GM23248 (cell line): ENCODE results near the gene PXT1. TPM values are rescaled to one million over a fixed set of nuclear protein-coding genes. Genes with fewer than 3 reads are reported as not detected.

ENCODE experiments used
- DNase-seq: peaks from one replicate; pipeline ENCODE4 v3.0.0-alpha.2; 2015
- H2AFZ ChIP-seq: fragments of 200-600 bp; sonication (generic); 2 replicates; pipeline ENCODE4 v1.6.1; 2016; ENCODE audit warnings: antibody characterized with exemption
- H3F3A ChIP-seq: fragments of 200-600 bp; sonication (generic); 2 replicates; pipeline ENCODE4 v1.6.1; 2016; ENCODE audit warnings: mild to moderate bottlenecking, antibody characterized with exemption, mixed run types; ENCODE audit not compliant: insufficient read depth
- H3K27ac ChIP-seq: fragments of 200-600 bp; sonication (generic); 2 replicates; pipeline ENCODE4 v1.5.1; 2016; ENCODE audit warnings: mild to moderate bottlenecking
- H3K27me3 ChIP-seq: fragments of 200-600 bp; sonication (generic); replicated peaks from 2 replicates; pipeline ENCODE4 v1.6.1; 2016; ENCODE audit warnings: mild to moderate bottlenecking; ENCODE audit not compliant: insufficient read depth
- H3K36me3 ChIP-seq: fragments of 200-600 bp; sonication (generic); 2 replicates; pipeline ENCODE4 v1.6.1; 2016; ENCODE audit warnings: low read depth, mild to moderate bottlenecking
- H3K4me1 ChIP-seq: fragments of 200-600 bp; sonication (generic); 2 replicates; pipeline ENCODE4 v1.6.1; 2016; ENCODE audit warnings: mild to moderate bottlenecking; ENCODE audit not compliant: insufficient read depth
- H3K4me2 ChIP-seq: fragments of 200-600 bp; sonication (generic); one replicate; pipeline ENCODE4 v1.6.1; 2016; ENCODE audit warnings: mild to moderate bottlenecking; ENCODE audit not compliant: unreplicated experiment
- H3K4me3 ChIP-seq: fragments of 200-600 bp; sonication (generic); 2 replicates; pipeline ENCODE4 v1.5.1; 2016; ENCODE audit warnings: mild to moderate bottlenecking
- H3K79me2 ChIP-seq: fragments of 200-600 bp; sonication (generic); 2 replicates; pipeline ENCODE4 v1.6.1; 2016; ENCODE audit warnings: mild to moderate bottlenecking; ENCODE audit not compliant: insufficient read depth
- H3K9ac ChIP-seq: fragments of 200-600 bp; sonication (generic); 2 replicates; pipeline ENCODE4 v1.6.1; 2016; ENCODE audit warnings: mild to moderate bottlenecking
- H3K9me2 ChIP-seq: fragments of 200-600 bp; sonication (generic); 2 replicates; pipeline ENCODE4 v1.6.1; 2016; ENCODE audit warnings: mixed run types, mild to moderate bottlenecking, moderate library complexity; ENCODE audit not compliant: insufficient read depth
- H3K9me3 ChIP-seq: fragments of 200-600 bp; sonication (generic); one replicate; pipeline ENCODE4 v1.6.1; 2017; ENCODE audit warnings: low read depth
- H4K20me1 ChIP-seq: fragments of 200-600 bp; sonication (generic); 2 replicates; pipeline ENCODE4 v1.6.0; 2016; ENCODE audit not compliant: insufficient read depth
- EZH2 ChIP-seq: fragments of 200-600 bp; sonication (generic); IDR thresholded peaks from 2 replicates; pipeline ENCODE4 v1.6.1; 2018; ENCODE audit warnings: antibody characterized with exemption, mild to moderate bottlenecking; ENCODE audit not compliant: insufficient read depth, poor library complexity, severe bottlenecking
- EZH2phosphoT487 ChIP-seq: fragments of 200-600 bp; sonication (generic); IDR thresholded peaks from 2 replicates; pipeline ENCODE4 v1.6.1; 2018; ENCODE audit warnings: antibody characterized with exemption, moderate library complexity, mild to moderate bottlenecking, low read depth; ENCODE audit not compliant: insufficient read depth
- WGBS, 2 experiments: methylation state at CpG; one replicate each; pipeline ENCODE4 v1.1.6; 2015 to 2017; ENCODE audit warnings: low lambda C conversion rate in 2 of 2, low coverage in 1 of 2; ENCODE audit errors: missing lambda C conversion rate in 2 of 2; 5-methylcytosine and 5-hydroxymethylcytosine counted together
- in situ Hi-C: fragments of 300-500 bp; cut with MboI; formaldehyde crosslinking; loops from 2 replicates; pipeline ENCODE4 v1.15.0; 2020
- polyA plus RNA-seq: library from polyadenylated mRNA; unstranded; fragments of >200 nt; fragmentation: Nextera tagmentation; extraction: Ambion mirVana; gene quantifications from 2 replicates; pipeline ENCODE4 v1.2.1, GENCODE V29; 2016
- total RNA-seq: library from RNA; depleted of rRNA; stranded (reverse); fragments of >200 nt; shearing (Covaris generic); gene quantifications from 2 replicates; pipeline ENCODE4 v1.2.3, GENCODE V29; 2014; rRNA removed

The PXT1 gene, protein sequence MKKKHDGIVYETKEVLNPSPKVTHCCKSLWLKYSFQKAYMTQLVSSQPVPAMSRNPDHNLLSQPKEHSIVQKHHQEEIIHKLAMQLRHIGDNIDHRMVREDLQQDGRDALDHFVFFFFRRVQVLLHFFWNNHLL
- total RNA-seq = not detected in 2 replicates
- not detected in 2 replicates for polyA plus RNA-seq

GRCh38 chr6:36442671-36443470, at the start of gene PXT1, which contains the start of gene KCTD20:
PXT1 (minus strand) TSS chr6:36442854; CDS start chr6:36426082, 16,772 bp downstream.
KCTD20 (plus strand) TSS chr6:36443000; CDS start chr6:36470098, 27,098 bp downstream.
- in situ Hi-C loops = no loop called here
- Histone ChIP-seq H3K4me1 (peaks cover 37% of the 10 kb centered on the region), H3K4me3 (peak within 1 kb of the TSS; percentile 87), H3K27me3 (no peaks in the 10 kb centered on the region), H3K79me2 (peaks cover 50% of the 10 kb centered on the region), H3K9me2 (no peaks in the 10 kb centered on the region), H3F3A (peaks cover 38% of the 10 kb centered on the region), H2AFZ (peak within 1 kb of the TSS; percentile 87), H3K4me2 (peak within 1 kb of the TSS; percentile 98), H3K36me3 (0 out of 2 replicates have a peak, but pooled peaks cover 9% of the 10 kb centered on the region), H4K20me1 (no peaks in the 10 kb centered on the region), H3K9ac (peak within 1 kb of the TSS; percentile 91), H3K9me3 (no peaks in the 10 kb centered on the region), H3K27ac (peak within 1 kb of the TSS; percentile 92)
- TF ChIP-seq EZH2 = no peak
- TF ChIP-seq EZH2phosphoT487 = no peak
- WGBS, 2 experiments = 1% methylated on average over 84 to 91 of the region's 91 CpGs
- DNase-seq = peak; percentile 95

GRCh38 chr6:36492092-36492491, 49.4 kb upstream of the PXT1 start:
- Histone ChIP-seq H4K20me1 (no peaks in the 10 kb centered on the region), H3K9me2 (no peaks in the 10 kb centered on the region), H3K4me3 (no peak overlapping the region), H3K9ac (no peak overlapping the region), H2AFZ (no peak overlapping the region), H3K27me3 (no peaks in the 10 kb centered on the region), H3K4me1 (peaks cover 13% of the 10 kb centered on the region), H3F3A (peaks cover 73% of the 10 kb centered on the region), H3K27ac (no peak overlapping the region), H3K9me3 (no peaks in the 10 kb centered on the region), H3K36me3 (peaks cover 48% of the 10 kb centered on the region), H3K4me2 (no peak overlapping the region), H3K79me2 (no peaks in the 10 kb centered on the region)
- no peak for DNase-seq
- in situ Hi-C loops = no loop called here
- TF ChIP-seq EZH2phosphoT487 (no peak), EZH2 (no peak)
- 80 to 86% methylated on average over 3 to 4 of the region's 4 CpGs for WGBS, 2 experiments

GRCh38 chr6:36491378-36491965, 48.8 kb upstream of the PXT1 start:
- Histone ChIP-seq H3K9me2 (no peaks in the 10 kb centered on the region), H3K36me3 (peaks cover 51% of the 10 kb centered on the region), H2AFZ (no peak overlapping the region), H3K27me3 (no peaks in the 10 kb centered on the region), H3K4me3 (no peak overlapping the region), H3K9me3 (no peaks in the 10 kb centered on the region), H3K79me2 (no peaks in the 10 kb centered on the region), H3K9ac (no peak overlapping the region), H4K20me1 (no peaks in the 10 kb centered on the region), H3K4me1 (peaks cover 13% of the 10 kb centered on the region), H3K27ac (no peak overlapping the region), H3K4me2 (no peak overlapping the region), H3F3A (peaks cover 79% of the 10 kb centered on the region)
- TF ChIP-seq EZH2 = no peak
- TF ChIP-seq EZH2phosphoT487 = no peak
- in situ Hi-C loops = no loop called here
- WGBS, 2 experiments = 89 to 93% methylated on average over 7 of the region's 7 CpGs
- DNase-seq = peak; percentile 38

DNA sequence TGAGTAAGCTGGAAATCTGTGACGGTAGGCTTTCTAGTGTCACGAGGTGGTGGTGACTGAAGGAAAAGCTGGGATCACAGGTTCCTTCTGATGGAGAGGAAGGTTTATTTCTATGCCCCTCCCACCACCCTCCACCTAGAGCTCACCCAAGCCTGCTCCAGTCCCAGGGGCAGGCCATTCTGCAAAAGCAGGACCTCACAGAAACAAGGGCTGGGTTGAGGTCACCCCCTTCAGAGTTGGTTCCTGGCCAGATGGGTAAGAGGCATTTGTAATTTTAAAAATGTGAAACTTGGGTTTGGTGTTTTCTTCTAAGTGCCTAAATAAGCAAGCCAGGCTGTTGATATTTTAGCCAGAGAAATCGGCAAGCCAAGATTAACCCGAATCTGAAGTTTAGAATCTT, 46.8 kb upstream of the PXT1 start:
- Histone ChIP-seq H3K79me2 (no peaks in the 10 kb centered on the region), H3K27me3 (no peaks in the 10 kb centered on the region), H3K9ac (no peak overlapping the region), H3F3A (peaks cover 76% of the 10 kb centered on the region), H3K9me2 (no peaks in the 10 kb centered on the region), H2AFZ (no peak overlapping the region), H3K27ac (no peak overlapping the region), H3K4me2 (no peak overlapping the region), H4K20me1 (no peaks in the 10 kb centered on the region), H3K36me3 (peaks cover 48% of the 10 kb centered on the region), H3K4me3 (no peak overlapping the region), H3K4me1 (peaks cover 13% of the 10 kb centered on the region), H3K9me3 (no peaks in the 10 kb centered on the region)
- TF ChIP-seq EZH2 = no peak
- no peak for DNase-seq
- in situ Hi-C loops = no loop called here
- WGBS, 2 experiments = 71% methylated on average over 4 of the region's 4 CpGs
